Vagina (tissue), 2 donors: Measurements from ENCODE around the gene MRPS12.

Experiments used
- POLR2A ChIP-seq, 2 donors: fragments of 450-650 bp; IDR thresholded peaks; one replicate each; pipeline ENCODE4 v1.6.1; 2017; ENCODE audit warnings: antibody characterized with exemption in 2 of 2, mild to moderate bottlenecking in 2 of 2, moderate library complexity in 2 of 2
- POLR2AphosphoS5 ChIP-seq, 2 donors: sonication (generic); formaldehyde crosslinking; IDR thresholded peaks; one replicate each; pipeline ENCODE4 v1.9.0; 2017; ENCODE audit warnings: antibody characterized with exemption in 2 of 2, mild to moderate bottlenecking in 2 of 2, low read depth in 1 of 2; ENCODE audit not compliant: insufficient read depth in 1 of 2
- TF ChIP-seq, protein P1 (sequence below), 3 experiments: fragments of 450-650 bp in 2 of 3; fragments of 200-600 bp in 1 of 3; sonication (generic) in 1 of 3; IDR thresholded peaks; one replicate each; pipeline ENCODE4 v1.5.1; 2017 to 2019; ENCODE audit warnings: antibody characterized with exemption in 3 of 3, mild to moderate bottlenecking in 2 of 3, moderate library complexity in 2 of 3

DNA sequence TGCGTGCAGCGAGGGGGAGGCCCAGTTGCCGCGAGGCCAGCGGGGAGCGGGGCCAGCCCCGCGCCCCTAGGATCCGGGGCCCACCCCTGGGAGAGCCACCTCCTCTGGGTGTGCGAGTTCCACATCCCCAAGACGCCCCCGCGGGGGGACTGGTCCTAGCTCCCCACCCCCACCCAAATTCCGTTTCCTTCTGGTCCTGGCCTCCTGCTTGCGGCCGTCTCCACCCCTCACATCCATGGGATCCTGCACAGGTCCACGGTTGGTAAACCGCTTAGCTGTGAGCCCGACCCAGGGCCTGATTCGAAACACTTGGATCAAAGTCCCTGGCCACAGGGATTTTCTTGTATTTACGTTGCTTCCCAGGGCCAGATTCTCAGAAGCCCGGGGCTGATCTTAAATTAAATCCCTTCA, 45.1 kb downstream of the MRPS12 start:
- TF ChIP-seq, protein P1, sequence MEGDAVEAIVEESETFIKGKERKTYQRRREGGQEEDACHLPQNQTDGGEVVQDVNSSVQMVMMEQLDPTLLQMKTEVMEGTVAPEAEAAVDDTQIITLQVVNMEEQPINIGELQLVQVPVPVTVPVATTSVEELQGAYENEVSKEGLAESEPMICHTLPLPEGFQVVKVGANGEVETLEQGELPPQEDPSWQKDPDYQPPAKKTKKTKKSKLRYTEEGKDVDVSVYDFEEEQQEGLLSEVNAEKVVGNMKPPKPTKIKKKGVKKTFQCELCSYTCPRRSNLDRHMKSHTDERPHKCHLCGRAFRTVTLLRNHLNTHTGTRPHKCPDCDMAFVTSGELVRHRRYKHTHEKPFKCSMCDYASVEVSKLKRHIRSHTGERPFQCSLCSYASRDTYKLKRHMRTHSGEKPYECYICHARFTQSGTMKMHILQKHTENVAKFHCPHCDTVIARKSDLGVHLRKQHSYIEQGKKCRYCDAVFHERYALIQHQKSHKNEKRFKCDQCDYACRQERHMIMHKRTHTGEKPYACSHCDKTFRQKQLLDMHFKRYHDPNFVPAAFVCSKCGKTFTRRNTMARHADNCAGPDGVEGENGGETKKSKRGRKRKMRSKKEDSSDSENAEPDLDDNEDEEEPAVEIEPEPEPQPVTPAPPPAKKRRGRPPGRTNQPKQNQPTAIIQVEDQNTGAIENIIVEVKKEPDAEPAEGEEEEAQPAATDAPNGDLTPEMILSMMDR (IDR thresholded peaks at IDR 0.05), result no peak
- TF ChIP-seq POLR2A (IDR thresholded peaks at IDR 0.05), result no peak
- TF ChIP-seq POLR2AphosphoS5 (IDR thresholded peaks at IDR 0.05; ENCODE audit: insufficient read depth in 1 of 2, low read depth in 1 of 2), result no peak
